Endothelial cell of umbilical vein (primary cell): ENCODE results near the gene ETV6. TPM values are rescaled to one million over a fixed set of nuclear protein-coding genes. Genes with fewer than 3 reads are reported as not detected.

Experiments used
- BruUV-seq: library from RNA; stranded (reverse); fragments of 400-500 nt; replicated peaks from 2 replicates; lab custom pipeline; 2021; lab: Mats Ljungman, UMichigan
- CTCF ChIA-PET: fragments of 300-600, 350-600 bp; sonication (Branson Sonifier 250); formaldehyde crosslinking; loops from one replicate; lab custom pipeline; 2021; ENCODE audit warnings: antibody characterized with exemption, inconsistent platforms; lab: Charles Lee
- POLR2A ChIA-PET: fragments of 300-600, 350-600 bp; sonication (Branson Sonifier 250); formaldehyde crosslinking; loops from one replicate; lab custom pipeline; 2021; ENCODE audit warnings: antibody characterized with exemption, inconsistent platforms; lab: Charles Lee
- DNase-seq: peaks from one replicate; pipeline ENCODE4 v3.0.0-alpha.2; 2011; ENCODE audit warnings: low read depth, low spot score
- FAIRE-seq: peaks from 2 replicates; lab custom pipeline; 2011; peaks lifted over from hg19 to GRCh38; lab: Jason Lieb, UNC
- H2AFZ ChIP-seq: 2 replicates; pipeline ENCODE4 v1.6.0; 2012; ENCODE audit warnings: low read depth, low read length, control low read depth, inconsistent platforms
- H3K27ac ChIP-seq: 2 replicates; pipeline ENCODE4 v1.5.1; 2011; ENCODE audit warnings: low read depth, mild to moderate bottlenecking, control low read depth, low read length, moderate library complexity; ENCODE audit not compliant: insufficient read depth
- H3K27me3 ChIP-seq, 2 experiments: 2 replicates each; pipeline versions ENCODE4 v1.6.0 to v1.6.1; 2011; ENCODE audit warnings: low read length in 2 of 2, mixed read lengths in 1 of 2; ENCODE audit not compliant: control insufficient read depth in 2 of 2, insufficient read depth in 2 of 2
- H3K36me3 ChIP-seq, 2 experiments: 2 replicates in 1 of 2; 3 replicates in 1 of 2; pipeline ENCODE4 v1.5.1; 2011; ENCODE audit warnings: low read length in 2 of 2, mild to moderate bottlenecking in 1 of 2, moderate library complexity in 1 of 2; ENCODE audit not compliant: control insufficient read depth in 2 of 2, insufficient read depth in 2 of 2; ENCODE audit errors: extremely low read depth in 1 of 2
- H3K4me1 ChIP-seq: 3 replicates; pipeline ENCODE4 v1.5.1; 2011; ENCODE audit warnings: mild to moderate bottlenecking, low read length; ENCODE audit not compliant: control insufficient read depth, insufficient read depth; ENCODE audit errors: extremely low read depth
- H3K4me2 ChIP-seq: 2 replicates; pipeline ENCODE4 v1.6.1; 2011; ENCODE audit warnings: low read length, control low read depth, mixed read lengths; ENCODE audit not compliant: insufficient read depth
- H3K4me3 ChIP-seq, 3 experiments: fragments of 200-600 bp in 1 of 3; sonication (generic), shearing (Covaris generic) in 1 of 3; replicated peaks in 1 of 3; 2 replicates each; pipeline ENCODE4 v1.5.1; 2011 to 2016; ENCODE audit warnings: control low read depth in 3 of 3, low read length in 3 of 3, mild to moderate bottlenecking in 2 of 3, inconsistent platforms in 1 of 3, low read depth in 1 of 3, moderate library complexity in 1 of 3; ENCODE audit not compliant: insufficient read depth in 1 of 3
- H3K79me2 ChIP-seq: 2 replicates; pipeline ENCODE4 v1.6.0; 2012; ENCODE audit warnings: low read length, inconsistent platforms; ENCODE audit not compliant: control insufficient read depth, insufficient read depth
- H3K9ac ChIP-seq: replicated peaks from 2 replicates; pipeline ENCODE3; 2011; ENCODE audit warnings: low read length, control low read depth; ENCODE audit not compliant: insufficient read depth; ENCODE audit errors: extremely low read depth
- H3K9me1 ChIP-seq: replicated peaks from 3 replicates; pipeline ENCODE4 v1.6.0; 2011; ENCODE audit warnings: mild to moderate bottlenecking, low read length; ENCODE audit not compliant: control insufficient read depth, insufficient read depth; ENCODE audit errors: extremely low read depth
- H3K9me3 ChIP-seq: replicated peaks from 2 replicates; pipeline ENCODE4 v1.5.1; 2012; ENCODE audit warnings: low read length, inconsistent platforms; ENCODE audit not compliant: control insufficient read depth, insufficient read depth
- H4K20me1 ChIP-seq: replicated peaks from 2 replicates; pipeline ENCODE3; 2011; ENCODE audit warnings: mild to moderate bottlenecking, low read length; ENCODE audit not compliant: control insufficient read depth, insufficient read depth; ENCODE audit errors: extremely low read depth
- EZH2 ChIP-seq: IDR thresholded peaks from 2 replicates; pipeline ENCODE4 v1.6.1; 2012; ENCODE audit warnings: borderline replicate concordance, low read depth, mild to moderate bottlenecking, moderate library complexity, low read length, inconsistent platforms; ENCODE audit not compliant: severe bottlenecking
- FOS ChIP-seq: IDR thresholded peaks from 2 replicates; pipeline ENCODE4 v1.6.1; 2011; ENCODE audit warnings: mild to moderate bottlenecking, low read length, moderate library complexity, borderline replicate concordance; ENCODE audit not compliant: insufficient read depth
- GATA2 ChIP-seq: IDR thresholded peaks from 2 replicates; pipeline ENCODE4 v1.7.0; 2011; ENCODE audit warnings: low read depth, mild to moderate bottlenecking, moderate library complexity, mixed read lengths, low read length; ENCODE audit not compliant: insufficient read length, insufficient read depth
- JUN ChIP-seq: IDR thresholded peaks from 2 replicates; pipeline ENCODE4 v1.6.1; 2011; ENCODE audit warnings: borderline replicate concordance, low read depth; ENCODE audit not compliant: insufficient read length, insufficient read depth
- MYC ChIP-seq: IDR thresholded peaks from one replicate; pipeline ENCODE4 v1.6.1; 2011; ENCODE audit warnings: mild to moderate bottlenecking, low read depth, low read length
- POLR2A ChIP-seq: IDR thresholded peaks from 2 replicates; pipeline ENCODE4 v1.6.1; 2012; ENCODE audit warnings: low read depth, mild to moderate bottlenecking, control low read depth, low read length
- POLR2AphosphoS5 ChIP-seq: IDR thresholded peaks from 2 replicates; pipeline ENCODE4 v1.6.1; 2012; ENCODE audit warnings: low read depth, mild to moderate bottlenecking, control low read depth, low read length, moderate library complexity; ENCODE audit not compliant: insufficient read depth
- dilution Hi-C: fragments of 300-500 bp; cut with MboI; formaldehyde crosslinking; loops from one replicate; pipeline ENCODE4 v1.15.0; 2019; ENCODE audit warnings: low sequenced_read_pairs; ENCODE audit not compliant: extremely low pct_ligation_motif_present
- intact Hi-C: fragments of 100-400 bp; cut with micrococcal nuclease; formaldehyde crosslinking; loops from one replicate; pipeline ENCODE4 v1.10.0; 2022
- polyA plus RNA-seq, 4 experiments: library from polyadenylated mRNA; depleted of rRNA in 3 of 4; stranded (reverse) in 3 of 4; unstranded in 1 of 4; fragments of >200 nt; gene quantifications; 2 replicates each; pipeline versions ENCODE4 v1.2.1 to v1.2.3, GENCODE V29; 2011 to 2012; ENCODE audit warnings: missing spikeins in 1 of 4
- total RNA-seq: library from RNA; stranded (reverse); gene quantifications from 2 replicates; pipeline ENCODE4 v1.2.3, GENCODE V29; 2021
- TF ChIP-seq, protein P1 (sequence below), 2 donors: IDR thresholded peaks; 1 replicate in 1 of 2; 2 replicates in 1 of 2; pipeline ENCODE4 v1.5.1; 2011; ENCODE audit warnings: low read length in 2 of 2, mild to moderate bottlenecking in 2 of 2, moderate library complexity in 2 of 2, control low read depth in 1 of 2, inconsistent platforms in 1 of 2, low read depth in 1 of 2; ENCODE audit not compliant: insufficient read depth in 1 of 2; ENCODE audit errors: extremely low read depth in 1 of 2
- TF ChIP-seq, protein P2 (sequence below): IDR thresholded peaks from 2 replicates; pipeline ENCODE4 v1.6.1; 2011; ENCODE audit not compliant: insufficient read depth, insufficient read length

Gene ETV6
- total and polyA plus RNA-seq, 2 donors (not counting 3 experiments of a cell fraction or from before 2014, with no cell fraction given): 15.9 to 57.1 TPM

DNA sequence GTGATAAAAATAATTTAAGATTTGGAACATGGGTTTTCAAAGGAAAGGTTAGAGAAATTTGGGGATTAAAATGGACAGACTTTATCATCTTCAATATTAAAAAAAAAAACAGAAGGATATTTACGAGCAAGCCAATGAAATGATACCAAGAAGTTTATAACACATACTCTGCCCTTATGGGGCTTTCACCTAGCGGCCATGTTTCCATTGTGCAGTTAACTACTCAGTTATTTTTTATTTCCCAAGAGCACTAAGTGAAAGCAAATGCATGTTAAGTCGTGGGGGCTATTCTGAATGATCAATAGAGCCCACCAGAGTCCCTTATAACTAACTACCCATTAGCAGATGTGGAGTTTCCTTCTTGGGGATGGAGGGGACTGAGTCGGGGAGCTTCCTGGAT is 53.9 kb downstream of the ETV6 start:
- no peaks in the 10 kb centered on the region for H4K20me1 ChIP-seq
- peaks cover 78% of the 10 kb centered on the region for H3K79me2 ChIP-seq
- H3K4me3 ChIP-seq: no peak overlapping the region
- CTCF ChIA-PET: no interaction called here
- H3K9me1 ChIP-seq: no peaks in the 10 kb centered on the region
- H3K9ac ChIP-seq: no peak overlapping the region
- H2AFZ ChIP-seq: no peak overlapping the region
- H3K27ac ChIP-seq: no peak overlapping the region
- no TSS peak for BruUV-seq
- TF ChIP-seq, protein P1, sequence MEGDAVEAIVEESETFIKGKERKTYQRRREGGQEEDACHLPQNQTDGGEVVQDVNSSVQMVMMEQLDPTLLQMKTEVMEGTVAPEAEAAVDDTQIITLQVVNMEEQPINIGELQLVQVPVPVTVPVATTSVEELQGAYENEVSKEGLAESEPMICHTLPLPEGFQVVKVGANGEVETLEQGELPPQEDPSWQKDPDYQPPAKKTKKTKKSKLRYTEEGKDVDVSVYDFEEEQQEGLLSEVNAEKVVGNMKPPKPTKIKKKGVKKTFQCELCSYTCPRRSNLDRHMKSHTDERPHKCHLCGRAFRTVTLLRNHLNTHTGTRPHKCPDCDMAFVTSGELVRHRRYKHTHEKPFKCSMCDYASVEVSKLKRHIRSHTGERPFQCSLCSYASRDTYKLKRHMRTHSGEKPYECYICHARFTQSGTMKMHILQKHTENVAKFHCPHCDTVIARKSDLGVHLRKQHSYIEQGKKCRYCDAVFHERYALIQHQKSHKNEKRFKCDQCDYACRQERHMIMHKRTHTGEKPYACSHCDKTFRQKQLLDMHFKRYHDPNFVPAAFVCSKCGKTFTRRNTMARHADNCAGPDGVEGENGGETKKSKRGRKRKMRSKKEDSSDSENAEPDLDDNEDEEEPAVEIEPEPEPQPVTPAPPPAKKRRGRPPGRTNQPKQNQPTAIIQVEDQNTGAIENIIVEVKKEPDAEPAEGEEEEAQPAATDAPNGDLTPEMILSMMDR (IDR thresholded peaks at IDR 0.05; ENCODE audit: extremely low read depth in 1 of 2, insufficient read depth in 1 of 2, low read depth in 1 of 2, low read length in 2 of 2): no peak
- TF ChIP-seq POLR2AphosphoS5 (no peak), FOS (no peak), POLR2A (no peak), GATA2 (no peak), JUN (no peak), MYC (no peak), EZH2 (no peak)
- TF ChIP-seq, protein P2, sequence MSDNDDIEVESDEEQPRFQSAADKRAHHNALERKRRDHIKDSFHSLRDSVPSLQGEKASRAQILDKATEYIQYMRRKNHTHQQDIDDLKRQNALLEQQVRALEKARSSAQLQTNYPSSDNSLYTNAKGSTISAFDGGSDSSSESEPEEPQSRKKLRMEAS: no peak
- FAIRE-seq: no peak
- dilution Hi-C loops (no loop called here), intact Hi-C loops (no loop called here)
- H3K4me1 ChIP-seq: peaks cover 14% of the 10 kb centered on the region
- DNase-seq: no peak
- H3K4me2 ChIP-seq: no peak overlapping the region
- POLR2A ChIA-PET: no interaction called here
- no peaks in the 10 kb centered on the region for H3K36me3 ChIP-seq
- no peaks in the 10 kb centered on the region for H3K27me3 ChIP-seq
- no peaks in the 10 kb centered on the region for H3K9me3 ChIP-seq
